ENCODE measurements around the gene PAXX.

The PAXX gene

DNA sequence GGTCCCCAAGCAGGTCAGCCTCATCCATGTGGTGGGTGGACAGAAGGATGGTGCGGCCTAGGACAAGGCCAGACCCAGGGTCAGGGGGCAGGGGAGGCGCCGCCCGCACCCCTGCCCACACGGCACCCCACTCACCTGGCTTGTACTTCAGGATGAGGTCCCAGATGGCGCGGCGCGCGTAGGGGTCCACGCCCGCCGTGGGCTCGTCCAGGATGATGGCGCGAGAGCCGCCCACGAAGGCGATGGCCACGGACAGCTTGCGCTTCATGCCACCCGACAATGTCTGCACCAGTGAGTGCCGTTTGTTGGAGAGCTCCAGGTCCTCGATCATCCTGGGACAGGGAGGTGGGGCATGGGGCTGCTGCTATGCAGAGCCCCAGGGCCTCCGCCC is 23.3 kb downstream of the PAXX start:
- Histone ChIP-seq H4K20me1 (ENCODE audit: low read depth, low read length) (no peaks in the 10 kb centered on the region), H3F3A (ENCODE audit: insufficient read depth) (no peaks in the 10 kb centered on the region), H3K9me3 (ENCODE audit: insufficient read depth, low read length) (no peaks in the 10 kb centered on the region)

GRCh38 chr9:137015976-137016375 is 23.8 kb downstream of the PAXX start:
- H3K27me3 ChIP-seq (ENCODE audit: low read length), result no peaks in the 10 kb centered on the region
- no peaks in the 10 kb centered on the region for H3K9me3 ChIP-seq (ENCODE audit: insufficient read depth, low read length)
- no peak overlapping the region for H3K4me2 ChIP-seq (ENCODE audit: low read depth, low read length, poor library complexity, severe bottlenecking)
- no peak overlapping the region for H2AFZ ChIP-seq (ENCODE audit: low read depth, low read length, severe bottlenecking)
- no peaks in the 10 kb centered on the region for H4K20me1 ChIP-seq (ENCODE audit: low read depth, low read length)
- H3K27ac ChIP-seq (ENCODE audit: low read depth, low read length), result no peak overlapping the region
- H3K9ac ChIP-seq (ENCODE audit: low read length), result no peak overlapping the region
- no peaks in the 10 kb centered on the region for H3F3A ChIP-seq (ENCODE audit: insufficient read depth)
- no peaks in the 10 kb centered on the region for H3K79me2 ChIP-seq (ENCODE audit: insufficient read depth, low read length)
- no peak overlapping the region for H3K4me3 ChIP-seq (ENCODE audit: insufficient read depth, low read length, poor library complexity, severe bottlenecking)
- H3K9me2 ChIP-seq (replicated peaks; ENCODE audit: insufficient read depth, low read length), result no peaks in the 10 kb centered on the region
- TF ChIP-seq, protein P1, sequence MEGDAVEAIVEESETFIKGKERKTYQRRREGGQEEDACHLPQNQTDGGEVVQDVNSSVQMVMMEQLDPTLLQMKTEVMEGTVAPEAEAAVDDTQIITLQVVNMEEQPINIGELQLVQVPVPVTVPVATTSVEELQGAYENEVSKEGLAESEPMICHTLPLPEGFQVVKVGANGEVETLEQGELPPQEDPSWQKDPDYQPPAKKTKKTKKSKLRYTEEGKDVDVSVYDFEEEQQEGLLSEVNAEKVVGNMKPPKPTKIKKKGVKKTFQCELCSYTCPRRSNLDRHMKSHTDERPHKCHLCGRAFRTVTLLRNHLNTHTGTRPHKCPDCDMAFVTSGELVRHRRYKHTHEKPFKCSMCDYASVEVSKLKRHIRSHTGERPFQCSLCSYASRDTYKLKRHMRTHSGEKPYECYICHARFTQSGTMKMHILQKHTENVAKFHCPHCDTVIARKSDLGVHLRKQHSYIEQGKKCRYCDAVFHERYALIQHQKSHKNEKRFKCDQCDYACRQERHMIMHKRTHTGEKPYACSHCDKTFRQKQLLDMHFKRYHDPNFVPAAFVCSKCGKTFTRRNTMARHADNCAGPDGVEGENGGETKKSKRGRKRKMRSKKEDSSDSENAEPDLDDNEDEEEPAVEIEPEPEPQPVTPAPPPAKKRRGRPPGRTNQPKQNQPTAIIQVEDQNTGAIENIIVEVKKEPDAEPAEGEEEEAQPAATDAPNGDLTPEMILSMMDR (IDR thresholded peaks at IDR 0.05; ENCODE audit: insufficient read depth, low read length, poor library complexity, severe bottlenecking), result no peak
- TF ChIP-seq EZH2phosphoT487 (conservative IDR thresholded peaks at IDR 0.05; ENCODE audit: low read length), result no peak
- no peaks in the 10 kb centered on the region for H3K36me3 ChIP-seq (ENCODE audit: low read length)

More for the DNA sequence above, 23.3 kb downstream of the PAXX start:
- Histone ChIP-seq H3K27ac (ENCODE audit: low read depth, low read length) (no peak overlapping the region), H3K9me2 (replicated peaks; ENCODE audit: insufficient read depth, low read length) (no peaks in the 10 kb centered on the region), H3K79me2 (ENCODE audit: insufficient read depth, low read length) (no peaks in the 10 kb centered on the region), H3K36me3 (ENCODE audit: low read length) (no peaks in the 10 kb centered on the region), H3K4me3 (ENCODE audit: insufficient read depth, low read length, poor library complexity, severe bottlenecking) (no peak overlapping the region), H3K9ac (ENCODE audit: low read length) (no peak overlapping the region), H2AFZ (ENCODE audit: low read depth, low read length, severe bottlenecking) (no peak overlapping the region), H3K27me3 (ENCODE audit: low read length) (no peaks in the 10 kb centered on the region), H3K4me2 (ENCODE audit: low read depth, low read length, poor library complexity, severe bottlenecking) (no peak overlapping the region)
- no peak for TF ChIP-seq EZH2phosphoT487 (conservative IDR thresholded peaks at IDR 0.05; ENCODE audit: low read length)
- TF ChIP-seq, protein P1 (IDR thresholded peaks at IDR 0.05; ENCODE audit: insufficient read depth, low read length, poor library complexity, severe bottlenecking), result no peak

- no peak overlapping the region for H3K4me3 ChIP-seq (ENCODE audit: insufficient read depth, low read length, poor library complexity, severe bottlenecking)
- no peak overlapping the region for H3K27ac ChIP-seq (ENCODE audit: low read depth, low read length)
- no peaks in the 10 kb centered on the region for H3K9me2 ChIP-seq (replicated peaks; ENCODE audit: insufficient read depth, low read length)
- no peaks in the 10 kb centered on the region for H3F3A ChIP-seq (ENCODE audit: insufficient read depth)
- H4K20me1 ChIP-seq (ENCODE audit: low read depth, low read length), result no peaks in the 10 kb centered on the region
- no peak for TF ChIP-seq EZH2phosphoT487 (conservative IDR thresholded peaks at IDR 0.05; ENCODE audit: low read length)
- TF ChIP-seq, protein P1 (IDR thresholded peaks at IDR 0.05; ENCODE audit: insufficient read depth, low read length, poor library complexity, severe bottlenecking), result no peak
- H3K4me2 ChIP-seq (ENCODE audit: low read depth, low read length, poor library complexity, severe bottlenecking), result no peak overlapping the region
- no peaks in the 10 kb centered on the region for H3K79me2 ChIP-seq (ENCODE audit: insufficient read depth, low read length)
- no peak overlapping the region for H3K9ac ChIP-seq (ENCODE audit: low read length)
- no peaks in the 10 kb centered on the region for H3K27me3 ChIP-seq (ENCODE audit: low read length)
- no peaks in the 10 kb centered on the region for H3K9me3 ChIP-seq (ENCODE audit: insufficient read depth, low read length)
- H3K36me3 ChIP-seq (ENCODE audit: low read length), result no peaks in the 10 kb centered on the region
- no peak overlapping the region for H2AFZ ChIP-seq (ENCODE audit: low read depth, low read length, severe bottlenecking)
Observed at GRCh38 chr9:137016436-137016835, 24.2 kb downstream of the PAXX start.
